Skeletal muscle satellite cell (primary cell): ENCODE results near the gene FAM163A.
"Not testable (repeated sequence)": the region's sequence is repeated elsewhere in the genome, so short reads cannot be mapped to it uniquely, and the experiment has no call there.

Source experiments
- H3K27me3 ChIP-seq: 2 replicates; pipeline ENCODE4 v1.7.0; 2013; ENCODE audit warnings: low read length; ENCODE audit not compliant: control insufficient read depth, insufficient read depth
- H3K36me3 ChIP-seq: 2 replicates; pipeline ENCODE4 v1.7.0; 2013; ENCODE audit warnings: mild to moderate bottlenecking, control low read depth, low read length; ENCODE audit not compliant: insufficient read depth
- H3K4me1 ChIP-seq: 2 replicates; pipeline ENCODE4 v1.7.0; 2013; ENCODE audit warnings: low read length; ENCODE audit not compliant: control insufficient read depth, insufficient read depth
- H3K4me2 ChIP-seq: 2 replicates; pipeline ENCODE4 v1.7.0; 2013; ENCODE audit warnings: mild to moderate bottlenecking, low read length
- H3K4me3 ChIP-seq: 2 replicates; pipeline ENCODE4 v1.7.0; 2013; ENCODE audit warnings: low read length
- H3K9ac ChIP-seq: 2 replicates; pipeline ENCODE4 v1.7.0; 2013; ENCODE audit warnings: mild to moderate bottlenecking, low read depth, low read length, moderate library complexity
- H3K9me3 ChIP-seq: replicated peaks from 2 replicates; pipeline ENCODE4 v1.7.0; 2013; ENCODE audit warnings: mild to moderate bottlenecking, control low read depth, low read length

Gene FAM163A

GRCh38 chr1:179798213-179798863 is 55.2 kb downstream of the FAM163A start:
- H3K9ac ChIP-seq, result no peak overlapping the region
- H3K4me3 ChIP-seq, result no peak overlapping the region
- no peaks in the 10 kb centered on the region for H3K36me3 ChIP-seq
- peaks cover 52% of the 10 kb centered on the region for H3K27me3 ChIP-seq
- no peak overlapping the region for H3K4me2 ChIP-seq
- no peaks in the 10 kb centered on the region for H3K9me3 ChIP-seq
- H3K4me1 ChIP-seq, result no peaks in the 10 kb centered on the region

DNA sequence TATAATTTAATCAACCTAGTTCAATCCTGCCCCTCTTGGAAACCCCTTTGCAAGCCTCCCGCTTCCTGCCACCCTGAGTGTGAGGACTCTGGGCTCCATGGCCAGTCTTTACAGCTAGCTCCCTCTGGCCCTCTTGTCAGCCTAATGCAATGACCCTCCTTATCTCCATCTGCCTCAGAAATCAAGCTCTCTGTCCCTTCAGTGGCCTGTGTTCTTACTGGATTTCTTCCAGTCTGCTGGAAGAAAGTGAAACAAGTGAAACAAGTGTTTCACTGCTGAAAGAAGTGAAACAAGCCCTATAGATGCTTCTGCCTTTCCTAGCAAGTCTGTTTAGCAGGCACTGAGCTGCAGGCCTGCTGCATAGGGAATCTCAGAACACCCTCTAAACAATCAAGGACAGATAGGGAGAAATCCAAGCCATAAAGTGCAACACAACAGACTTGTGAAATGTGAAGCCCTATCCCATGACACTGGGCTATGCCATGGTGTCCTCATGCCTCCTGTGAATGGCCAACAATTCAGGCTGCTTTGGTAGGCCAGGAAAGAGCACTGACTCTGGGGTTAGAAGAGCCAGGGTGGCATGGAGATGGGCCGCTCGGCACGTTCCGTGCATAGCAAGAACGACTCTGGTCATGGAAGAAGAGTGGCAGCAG is 55.9 kb downstream of the FAM163A start:
- no peaks in the 10 kb centered on the region for H3K4me1 ChIP-seq
- no peak overlapping the region for H3K9ac ChIP-seq
- no peak overlapping the region for H3K4me2 ChIP-seq
- no peaks in the 10 kb centered on the region for H3K9me3 ChIP-seq
- H3K27me3 ChIP-seq, result peaks cover 47% of the 10 kb centered on the region
- no peak overlapping the region for H3K4me3 ChIP-seq
- H3K36me3 ChIP-seq, result no peaks in the 10 kb centered on the region

GRCh38 chr1:179800481-179800880 is 57.4 kb downstream of the FAM163A start:
- no peaks in the 10 kb centered on the region for H3K9me3 ChIP-seq
- no peak overlapping the region for H3K9ac ChIP-seq
- H3K4me2 ChIP-seq, result no peak overlapping the region
- H3K27me3 ChIP-seq, result peaks cover 45% of the 10 kb centered on the region
- H3K36me3 ChIP-seq, result no peaks in the 10 kb centered on the region
- no peaks in the 10 kb centered on the region for H3K4me1 ChIP-seq
- H3K4me3 ChIP-seq, result no peak overlapping the region

DNA sequence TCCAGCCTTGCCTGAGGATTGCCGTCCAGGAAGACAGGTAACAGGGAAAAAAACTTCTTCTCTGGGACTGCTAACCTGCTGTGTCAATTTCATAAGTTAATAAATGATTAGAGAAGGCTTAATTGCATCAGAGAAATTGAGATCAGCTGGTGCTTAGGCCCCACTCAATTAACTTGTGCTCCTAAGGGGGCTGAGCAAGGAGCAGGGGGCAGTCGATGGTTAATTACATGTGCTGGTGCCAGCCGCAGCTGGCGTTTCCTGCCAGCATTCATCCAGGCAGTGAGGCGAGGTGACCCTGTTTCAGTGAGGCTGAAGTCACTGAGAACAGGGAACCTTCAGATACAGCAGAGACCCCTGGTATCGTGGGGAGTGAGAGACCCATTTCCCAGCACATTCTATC is 60.0 kb downstream of the FAM163A start:
- Histone ChIP-seq H3K4me1 (no peaks in the 10 kb centered on the region), H3K27me3 (peaks cover 52% of the 10 kb centered on the region)

DNA sequence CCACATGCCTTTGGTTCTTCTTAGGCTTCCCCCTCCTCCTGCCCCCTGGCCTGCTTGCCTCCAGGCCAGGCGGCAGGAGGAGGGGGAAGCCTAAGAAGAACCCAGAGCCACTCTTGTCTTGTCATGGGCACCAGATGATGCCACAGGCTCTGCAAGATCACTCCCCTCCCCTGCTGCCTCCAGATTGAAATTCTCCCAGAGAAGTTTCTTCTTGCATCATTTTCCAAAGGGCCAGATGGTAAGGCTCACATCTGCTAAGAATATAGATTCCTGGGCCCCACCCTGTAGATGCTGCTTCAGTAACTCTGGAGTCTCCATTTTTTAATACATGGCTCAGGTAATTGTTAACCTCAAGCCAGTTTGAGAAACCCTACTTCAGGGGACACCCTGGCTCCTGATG is 60.8 kb downstream of the FAM163A start:
- H3K9me3 ChIP-seq, result no peaks in the 10 kb centered on the region
- H3K4me1 ChIP-seq, result no peaks in the 10 kb centered on the region
- H3K36me3 ChIP-seq, result no peaks in the 10 kb centered on the region
- no peak overlapping the region for H3K9ac ChIP-seq
- H3K4me3 ChIP-seq, result no peak overlapping the region
- H3K4me2 ChIP-seq, result no peak overlapping the region
- peaks cover 50% of the 10 kb centered on the region for H3K27me3 ChIP-seq

More for the DNA sequence above, 60.0 kb downstream of the FAM163A start:
- no peaks in the 10 kb centered on the region for H3K36me3 ChIP-seq
- no peak overlapping the region for H3K9ac ChIP-seq
- no peak overlapping the region for H3K4me2 ChIP-seq
- no peaks in the 10 kb centered on the region for H3K9me3 ChIP-seq
- no peak overlapping the region for H3K4me3 ChIP-seq

DNA sequence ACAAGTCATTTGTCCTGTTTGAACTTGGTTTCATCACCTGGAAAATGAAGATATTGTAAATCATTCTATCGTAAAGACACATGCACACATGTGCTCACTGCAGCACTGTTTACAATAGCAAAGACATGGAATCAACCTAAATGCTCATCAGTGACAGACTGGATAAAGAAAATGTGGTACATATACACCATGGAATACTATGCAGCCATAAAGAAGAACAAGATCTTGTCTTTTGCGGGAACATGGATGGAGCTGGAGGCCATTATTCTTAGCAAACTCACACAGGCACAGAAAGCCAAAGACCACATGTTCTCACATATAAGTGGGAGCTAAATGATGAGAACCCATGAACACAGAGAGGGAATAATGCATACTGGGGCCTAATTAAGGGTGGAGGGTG is 61.3 kb downstream of the FAM163A start:
- H3K4me1 ChIP-seq, H3K9me3 ChIP-seq, H3K4me2 ChIP-seq, H3K36me3 ChIP-seq, H3K4me3 ChIP-seq, H3K9ac ChIP-seq: not testable (repeated sequence)
- H3K27me3 ChIP-seq, result peaks cover 45% of the 10 kb centered on the region

DNA sequence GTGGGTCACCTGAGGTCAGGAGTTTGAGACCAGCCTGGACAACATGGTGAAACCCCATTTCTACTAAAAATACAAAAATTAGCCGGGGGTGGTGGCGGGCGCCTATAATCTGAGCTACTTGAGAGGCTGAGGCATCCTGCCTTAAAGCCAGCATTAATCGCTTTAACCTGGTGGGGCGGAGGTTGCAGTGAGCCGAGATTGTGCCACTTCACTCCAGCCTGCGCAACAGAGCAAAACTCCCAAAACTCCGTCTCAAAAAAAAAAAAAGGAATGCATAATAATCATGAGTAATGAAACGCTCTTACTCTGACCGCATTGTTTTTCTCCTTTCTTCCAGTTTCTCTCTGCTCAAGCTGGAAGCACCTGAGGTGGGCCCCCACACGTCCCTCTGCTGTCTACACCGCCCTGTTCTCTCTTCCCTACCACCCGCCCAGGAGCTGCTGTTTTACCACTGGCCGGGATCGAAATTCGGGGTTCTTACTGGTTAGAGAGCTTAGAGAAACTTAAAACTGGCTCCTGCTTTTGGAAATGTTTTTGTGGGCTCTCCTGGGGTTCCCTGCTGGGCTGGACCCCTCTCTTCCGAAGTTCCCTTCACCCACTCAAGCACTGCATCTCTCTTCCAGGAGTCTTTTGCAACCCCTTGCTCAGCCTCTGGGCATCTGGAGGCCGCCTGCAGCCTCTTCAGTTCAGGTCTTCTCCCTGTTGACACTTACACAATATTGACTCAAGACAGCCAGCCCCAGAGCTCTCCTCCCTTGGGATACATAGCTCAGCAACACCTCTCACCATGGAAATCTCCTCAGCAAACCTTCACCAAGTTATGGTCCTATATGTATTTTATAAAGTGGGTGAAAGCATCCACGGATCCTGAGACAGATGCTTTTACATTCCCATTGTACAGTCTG is 62.5 kb downstream of the FAM163A start:
- Histone ChIP-seq H3K4me1 (no peaks in the 10 kb centered on the region), H3K4me3 (no peak overlapping the region), H3K9me3 (no peaks in the 10 kb centered on the region), H3K4me2 (no peak overlapping the region), H3K9ac (no peak overlapping the region), H3K27me3 (peaks cover 45% of the 10 kb centered on the region), H3K36me3 (no peaks in the 10 kb centered on the region)

GRCh38 chr1:179806333-179806732 is 63.2 kb downstream of the FAM163A start:
- H3K9ac ChIP-seq, result no peak overlapping the region

DNA sequence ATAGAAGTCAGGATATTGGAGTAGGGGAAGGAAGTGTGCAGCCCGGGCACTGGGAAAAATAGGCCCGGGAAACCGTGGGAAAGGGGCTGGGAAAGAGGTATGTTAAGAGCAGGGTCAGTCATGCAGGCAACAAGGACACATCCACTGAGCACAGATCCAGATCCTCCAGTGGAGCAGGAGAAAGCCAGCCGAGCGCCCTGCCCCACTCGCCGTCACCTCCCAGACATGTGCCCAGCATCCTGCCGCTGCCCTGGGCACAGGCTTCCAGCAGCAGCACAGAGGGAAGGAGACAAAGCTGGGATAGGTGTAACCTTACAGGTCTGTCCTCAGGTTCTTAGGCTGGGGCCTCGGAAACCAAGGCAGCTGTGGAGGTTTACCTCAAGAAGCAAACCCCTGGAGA is 64.2 kb downstream of the FAM163A start:
- no peak overlapping the region for H3K4me3 ChIP-seq
- no peaks in the 10 kb centered on the region for H3K9me3 ChIP-seq
- no peak overlapping the region for H3K9ac ChIP-seq

More at GRCh38 chr1:179806333-179806732, 63.2 kb downstream of the FAM163A start:
- H3K27me3 ChIP-seq, result peaks cover 45% of the 10 kb centered on the region
- no peaks in the 10 kb centered on the region for H3K36me3 ChIP-seq
- no peaks in the 10 kb centered on the region for H3K4me1 ChIP-seq
- no peak overlapping the region for H3K4me3 ChIP-seq
- no peaks in the 10 kb centered on the region for H3K9me3 ChIP-seq
- H3K4me2 ChIP-seq, result no peak overlapping the region

DNA sequence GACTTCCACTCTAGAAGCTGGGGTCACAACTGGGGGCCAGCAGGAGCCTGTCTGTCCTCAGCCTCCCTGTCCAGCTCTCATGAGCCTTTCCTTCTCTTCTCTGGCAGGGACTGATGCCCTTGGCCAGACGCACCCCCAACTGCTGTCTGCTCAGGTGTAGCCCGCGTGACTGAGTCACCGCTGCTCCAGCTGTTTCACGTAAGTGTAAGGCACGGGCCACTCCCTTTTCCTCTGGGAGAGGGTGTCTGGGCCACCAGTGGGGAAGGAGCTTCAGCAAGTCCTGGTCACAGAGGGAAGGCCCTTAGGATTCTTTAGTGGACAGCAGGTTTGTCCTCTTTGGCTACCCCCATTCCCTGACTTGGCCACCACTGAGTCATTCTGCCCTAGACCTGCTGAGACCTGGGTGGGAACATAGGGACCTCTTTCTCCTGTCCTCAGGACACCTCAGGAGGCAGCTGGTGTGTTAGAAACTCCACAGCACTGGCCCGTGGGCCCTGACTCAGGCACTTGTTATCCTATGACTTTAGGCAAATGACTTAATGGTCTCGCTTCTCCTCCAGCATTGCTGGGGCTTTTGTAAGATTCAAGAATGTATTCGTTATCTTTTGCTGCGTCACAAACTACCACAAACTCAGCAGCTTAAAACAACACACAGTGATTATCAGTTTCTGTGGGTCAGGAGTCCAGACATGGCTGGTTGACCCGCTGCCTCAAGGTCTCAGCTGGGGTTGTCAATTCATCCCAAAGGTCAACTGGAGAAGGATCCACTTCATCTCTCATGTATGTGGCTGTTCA is 64.8 kb downstream of the FAM163A start:
- Histone ChIP-seq H3K27me3 (peaks cover 48% of the 10 kb centered on the region), H3K9ac (no peak overlapping the region), H3K9me3 (no peaks in the 10 kb centered on the region)

More for the DNA sequence above, 64.2 kb downstream of the FAM163A start:
- no peaks in the 10 kb centered on the region for H3K4me1 ChIP-seq
- no peaks in the 10 kb centered on the region for H3K36me3 ChIP-seq
- H3K27me3 ChIP-seq, result peaks cover 48% of the 10 kb centered on the region
- no peak overlapping the region for H3K4me2 ChIP-seq

DNA sequence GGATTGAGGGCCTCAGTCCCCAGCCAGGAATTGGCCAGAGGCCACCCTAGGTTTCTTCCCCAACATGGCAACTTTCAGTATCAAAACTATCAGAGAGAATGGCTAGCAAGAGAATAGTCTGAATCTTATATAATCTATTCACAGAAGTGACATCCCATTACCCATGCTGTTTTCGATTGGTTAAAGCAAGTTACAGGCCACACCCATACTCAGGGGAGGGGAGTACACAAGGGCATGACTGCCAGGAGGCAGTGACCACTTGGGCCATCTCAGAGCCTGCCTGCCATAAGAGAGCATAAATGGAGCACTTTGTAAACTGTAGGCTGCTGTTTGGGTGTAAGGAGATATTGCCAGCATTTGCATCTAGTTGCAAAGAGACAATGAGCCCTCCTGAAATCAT is 65.4 kb downstream of the FAM163A start:
- Histone ChIP-seq H3K4me3 (no peak overlapping the region), H3K4me2 (no peak overlapping the region), H3K4me1 (no peaks in the 10 kb centered on the region), H3K9me3 (no peaks in the 10 kb centered on the region), H3K9ac (no peak overlapping the region), H3K27me3 (peaks cover 51% of the 10 kb centered on the region), H3K36me3 (no peaks in the 10 kb centered on the region)

More for the DNA sequence above, 64.8 kb downstream of the FAM163A start:
- H3K4me1 ChIP-seq, result no peaks in the 10 kb centered on the region
- H3K36me3 ChIP-seq, result no peaks in the 10 kb centered on the region
- no peak overlapping the region for H3K4me3 ChIP-seq
- H3K4me2 ChIP-seq, result no peak overlapping the region
